Mesenteric fat pad (tissue), 1 donor: Measurements from ENCODE around the gene PRLR. TPM values are rescaled to one million over a fixed set of nuclear protein-coding genes. Genes with fewer than 3 reads are reported as not detected.

Experiments used
- DNase-seq: peaks from one replicate; pipeline ENCODE4 v3.0.0-alpha.2; 2020; ENCODE audit warnings: low spot score
- total RNA-seq: library from RNA; stranded (reverse); fragmentation: NEBNext Ultra II Directional; extraction: Animal tissue kit (Norgen Biotek cat#: 25700); gene quantifications from one replicate; pipeline ENCODE4 v1.2.1, GENCODE V29; 2021
- donor health status: DM: yes; HTN: yes; CAD: no.

The PRLR gene
- total RNA-seq, 1 donor from 2014 or later: 2.4 TPM

GRCh38 chr5:35009019-35009418 is 221.3 kb downstream of the PRLR start:
- DNase-seq: no peak

DNA sequence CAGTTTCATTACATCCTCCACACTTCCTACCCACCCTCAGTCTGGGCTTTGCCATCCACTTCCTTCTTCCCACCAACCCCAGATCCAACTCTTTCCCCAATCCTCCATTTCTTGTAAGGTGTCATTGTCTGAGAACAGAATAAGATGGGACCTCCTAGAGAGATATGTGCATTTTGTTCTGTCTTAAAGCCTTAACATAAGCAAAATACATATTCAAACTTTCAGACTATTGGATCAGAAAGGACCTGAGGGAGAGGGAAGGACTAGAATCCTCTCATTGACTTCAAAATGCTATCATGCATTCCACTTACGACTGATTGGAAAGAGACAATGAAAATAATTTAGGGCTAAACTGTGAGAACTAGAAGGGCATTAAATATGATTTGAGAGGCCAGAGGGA is 225.5 kb downstream of the PRLR start:
- no peak for DNase-seq

DNA sequence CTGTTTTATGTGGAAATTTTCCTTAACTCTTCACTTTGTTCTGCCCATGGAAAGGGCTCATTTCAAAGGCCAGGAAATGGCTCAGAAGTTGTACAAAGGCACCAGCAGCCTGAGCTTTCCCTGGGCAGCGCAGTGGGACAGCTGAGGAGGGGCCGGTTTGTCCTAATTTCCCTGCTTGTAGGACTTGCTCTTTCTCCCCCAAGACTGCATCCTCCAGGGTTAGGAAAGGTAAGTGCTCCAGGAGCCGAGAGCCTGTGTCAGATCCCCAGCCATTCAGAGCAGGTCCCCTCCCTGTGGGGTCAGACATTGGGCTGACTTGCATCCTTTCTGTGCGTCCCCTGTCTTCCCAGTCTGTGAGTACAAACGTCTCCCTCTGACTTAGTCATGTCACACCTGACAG is 226.1 kb downstream of the PRLR start:
- no peak for DNase-seq

DNA sequence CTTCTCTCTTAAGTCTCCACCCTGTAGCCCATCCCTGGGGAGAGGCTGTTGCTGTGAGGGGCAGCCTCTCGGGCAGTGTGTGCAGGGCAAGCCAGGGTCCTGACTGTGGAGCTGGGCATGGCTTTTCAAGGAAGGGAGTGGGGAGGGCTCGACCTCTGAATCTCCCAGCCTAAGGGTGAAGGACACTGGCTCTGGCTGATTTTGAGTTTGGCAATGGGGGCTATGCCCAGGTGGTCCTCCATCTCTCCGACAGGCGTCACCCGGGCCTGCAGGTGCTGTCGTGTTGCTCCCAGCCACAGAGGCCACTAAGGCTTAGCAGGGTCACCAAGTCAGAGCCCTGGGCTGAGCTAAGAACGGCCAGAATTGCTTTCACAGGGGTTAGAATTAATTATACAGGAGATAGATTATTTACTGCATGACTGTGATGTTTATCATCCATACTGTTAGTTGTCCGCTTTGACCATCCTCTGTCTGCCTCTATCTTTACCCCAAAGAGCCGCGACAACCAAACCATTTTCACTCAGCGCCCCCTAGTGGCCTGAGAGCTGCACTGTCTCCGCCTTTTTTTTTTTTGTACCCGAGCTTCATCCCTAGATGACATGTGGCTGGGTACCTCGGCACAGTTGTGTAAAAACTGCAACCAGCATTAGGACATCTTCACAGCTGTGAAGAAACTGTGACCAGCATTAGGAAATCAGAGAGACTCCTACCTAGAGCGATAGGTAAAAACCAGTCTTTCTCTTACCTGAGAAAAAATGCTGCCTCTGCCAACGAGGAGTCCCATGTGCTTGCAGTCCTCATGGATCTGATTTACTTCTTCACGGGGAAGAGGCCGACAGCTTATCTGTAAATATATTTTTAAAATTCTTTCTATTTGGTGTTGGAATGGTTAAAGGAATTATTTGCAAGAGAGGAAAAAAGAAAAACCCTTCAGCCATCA is 227.0 kb downstream of the PRLR start:
- DNase-seq: no peak

GRCh38 chr5:35002459-35002858 is 227.8 kb downstream of the PRLR start:
- no peak for DNase-seq

GRCh38 chr5:35001842-35002241 is 228.4 kb downstream of the PRLR start:
- DNase-seq: no peak

Other genes starting within 250 kb of the PRLR start
- gene AGXT2, start 182.5 kb downstream of the PRLR start, total RNA-seq: not detected